PC-3 (cell line): ENCODE measurements around the gene PTPN1.
A peak's percentile ranks its signal among the peaks of the same experiment; 100 is the strongest.

Experiments
- EZH2 ChIP-seq: fragments of 300-600 bp; sonication (generic); IDR thresholded peaks from one replicate; pipeline ENCODE4 v1.6.1; 2017; ENCODE audit warnings: antibody characterized with exemption, mild to moderate bottlenecking, low read length; ENCODE audit not compliant: unreplicated experiment
- EZH2phosphoT487 ChIP-seq: fragments of 300-600 bp; sonication (generic); IDR thresholded peaks from 2 replicates; pipeline ENCODE4 v1.6.1; 2018; ENCODE audit warnings: mild to moderate bottlenecking, antibody characterized with exemption, low read length, borderline replicate concordance
- TF ChIP-seq, protein P1 (sequence below): fragments of 300-600 bp; sonication (generic); conservative IDR thresholded peaks from 2 replicates; pipeline ENCODE4 v1.5.1; 2017; ENCODE audit warnings: antibody characterized with exemption, low read depth, mild to moderate bottlenecking, low read length

- no peak for TF ChIP-seq EZH2phosphoT487
- TF ChIP-seq, protein P1, sequence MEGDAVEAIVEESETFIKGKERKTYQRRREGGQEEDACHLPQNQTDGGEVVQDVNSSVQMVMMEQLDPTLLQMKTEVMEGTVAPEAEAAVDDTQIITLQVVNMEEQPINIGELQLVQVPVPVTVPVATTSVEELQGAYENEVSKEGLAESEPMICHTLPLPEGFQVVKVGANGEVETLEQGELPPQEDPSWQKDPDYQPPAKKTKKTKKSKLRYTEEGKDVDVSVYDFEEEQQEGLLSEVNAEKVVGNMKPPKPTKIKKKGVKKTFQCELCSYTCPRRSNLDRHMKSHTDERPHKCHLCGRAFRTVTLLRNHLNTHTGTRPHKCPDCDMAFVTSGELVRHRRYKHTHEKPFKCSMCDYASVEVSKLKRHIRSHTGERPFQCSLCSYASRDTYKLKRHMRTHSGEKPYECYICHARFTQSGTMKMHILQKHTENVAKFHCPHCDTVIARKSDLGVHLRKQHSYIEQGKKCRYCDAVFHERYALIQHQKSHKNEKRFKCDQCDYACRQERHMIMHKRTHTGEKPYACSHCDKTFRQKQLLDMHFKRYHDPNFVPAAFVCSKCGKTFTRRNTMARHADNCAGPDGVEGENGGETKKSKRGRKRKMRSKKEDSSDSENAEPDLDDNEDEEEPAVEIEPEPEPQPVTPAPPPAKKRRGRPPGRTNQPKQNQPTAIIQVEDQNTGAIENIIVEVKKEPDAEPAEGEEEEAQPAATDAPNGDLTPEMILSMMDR: peak; percentile 93
- no peak for TF ChIP-seq EZH2
These were observed 65.9 kb downstream of the PTPN1 start for GRCh38 chr20:50575865-50576720.
